ENCODE data around the gene DRC7. TPM values are rescaled to one million over a fixed set of nuclear protein-coding genes. Genes with fewer than 3 reads are reported as not detected.

The DRC7 gene
- total and polyA plus RNA-seq, 8 donors, result 0.28 to 2.4 (median 0.76) TPM

GRCh38 chr16:57667048-57667525, 27.5 kb upstream of the DRC7 start:
- Histone ChIP-seq H3K27ac (no peak overlapping the region), H3K27me3 (no peaks in the 10 kb centered on the region)
- 70 to 85% methylated on average over 5 of the region's 5 CpGs for WGBS, 2 donors

GRCh38 chr16:57667526-57668262, 26.9 kb upstream of the DRC7 start:
- Histone ChIP-seq H3K27me3 (no peaks in the 10 kb centered on the region), H3K36me3 (peaks cover 0 to 17% (median 6%) of the 10 kb centered on the region in 3 donors)

More at GRCh38 chr16:57667048-57667525, 27.5 kb upstream of the DRC7 start:
- TF ChIP-seq CTCF (IDR thresholded peaks at IDR 0.05), result no peak
- peaks cover 0 to 23% (median 6%) of the 10 kb centered on the region in 3 donors for H3K36me3 ChIP-seq
- no peaks in the 10 kb centered on the region for H3K4me1 ChIP-seq
- DNase-seq (peak in 1 of 6 donors; percentile 53), FAIRE-seq (no peak), ATAC-seq (peak in 3 of 4 donors; percentile 4 to 7 (median 5))
- H3K9me3 ChIP-seq, result no peaks in the 10 kb centered on the region
- H3K4me3 ChIP-seq, result no peak overlapping the region
- intact Hi-C loops (cut with DNase I), result no loop called here

GRCh38 chr16:57668263-57668571, 26.4 kb upstream of the DRC7 start, which contains the start of gene ADGRG3:
Gene ADGRG3, plus strand, starts transcription at chr16:57668306. Its CDS starts 42 bp downstream, at chr16:57668348.
- no peaks in the 10 kb centered on the region for H3K27me3 ChIP-seq
- intact Hi-C loops (cut with DNase I), result no loop called here
- H3K27ac ChIP-seq, result no peak within 1 kb of the TSS
- peaks cover 0 to 12% (median 6%) of the 10 kb centered on the region in 3 donors for H3K36me3 ChIP-seq
- H3K9me3 ChIP-seq, result no peaks in the 10 kb centered on the region
- no peaks in the 10 kb centered on the region for H3K4me1 ChIP-seq
- no peak for FAIRE-seq
- TF ChIP-seq CTCF (IDR thresholded peaks at IDR 0.05), result no peak
- WGBS, 2 donors, result 94 to 95% methylated on average over 8 to 11 of the region's 11 CpGs
- no peak for ATAC-seq
- H3K4me3 ChIP-seq, result no peak within 1 kb of the TSS
- peak in 1 of 6 donors; percentile 70 for DNase-seq

More at GRCh38 chr16:57667526-57668262, 26.9 kb upstream of the DRC7 start:
- no peak overlapping the region for H3K27ac ChIP-seq
- no peak overlapping the region for H3K4me3 ChIP-seq
- intact Hi-C loops (cut with DNase I), result no loop called here
- H3K9me3 ChIP-seq, result no peaks in the 10 kb centered on the region
- ATAC-seq, result peak; percentile 24 to 59 (median 52)
- FAIRE-seq, result no peak
- TF ChIP-seq CTCF (IDR thresholded peaks at IDR 0.05), result no peak
- 67 to 74% methylated on average over 16 to 17 of the region's 17 CpGs for WGBS, 2 donors
- no peaks in the 10 kb centered on the region for H3K4me1 ChIP-seq
- peak in 1 of 6 donors; percentile 56 for DNase-seq

- no peak for TF ChIP-seq CTCF (IDR thresholded peaks at IDR 0.05)
- no peak for ATAC-seq
- no peak overlapping the region for H3K4me3 ChIP-seq
- H3K9me3 ChIP-seq, result no peaks in the 10 kb centered on the region
- intact Hi-C loops (cut with DNase I), result no loop called here
- no peak for FAIRE-seq
- 88 to 90% methylated on average over 20 of the region's 20 CpGs for WGBS, 2 donors
- H3K4me1 ChIP-seq, result no peaks in the 10 kb centered on the region
- no peaks in the 10 kb centered on the region for H3K27me3 ChIP-seq
- peak in 1 of 6 donors; percentile 50 for DNase-seq
- peaks cover 0 to 5% (median under 1%) of the 10 kb centered on the region in 3 donors for H3K36me3 ChIP-seq
- H3K27ac ChIP-seq, result no peak overlapping the region
Observed at GRCh38 chr16:57668630-57669475, 25.8 kb upstream of the DRC7 start.

Data from pancreas (tissue), 10 donors.